HS-5 (cell line): ENCODE data around the gene HDAC1.

Experiments
- DNase-seq: peaks from one replicate; pipeline ENCODE4 v3.0.0-alpha.2; 2012; ENCODE audit warnings: low read depth

The HDAC1 gene

GRCh38 chr1:32330558-32331151 lies 38.8 kb downstream of the HDAC1 start:
- no peak for DNase-seq

- no peak for DNase-seq
Measured at GRCh38 chr1:32331549-32331948, 39.7 kb downstream of the HDAC1 start.

- DNase-seq: no peak
Measured at GRCh38 chr1:32332290-32333079, 40.6 kb downstream of the HDAC1 start.

GRCh38 chr1:32333251-32333963 lies 41.5 kb downstream of the HDAC1 start:
- no peak for DNase-seq

- DNase-seq: no peak
Measured at GRCh38 chr1:32334274-32334861, 42.5 kb downstream of the HDAC1 start.

DNA sequence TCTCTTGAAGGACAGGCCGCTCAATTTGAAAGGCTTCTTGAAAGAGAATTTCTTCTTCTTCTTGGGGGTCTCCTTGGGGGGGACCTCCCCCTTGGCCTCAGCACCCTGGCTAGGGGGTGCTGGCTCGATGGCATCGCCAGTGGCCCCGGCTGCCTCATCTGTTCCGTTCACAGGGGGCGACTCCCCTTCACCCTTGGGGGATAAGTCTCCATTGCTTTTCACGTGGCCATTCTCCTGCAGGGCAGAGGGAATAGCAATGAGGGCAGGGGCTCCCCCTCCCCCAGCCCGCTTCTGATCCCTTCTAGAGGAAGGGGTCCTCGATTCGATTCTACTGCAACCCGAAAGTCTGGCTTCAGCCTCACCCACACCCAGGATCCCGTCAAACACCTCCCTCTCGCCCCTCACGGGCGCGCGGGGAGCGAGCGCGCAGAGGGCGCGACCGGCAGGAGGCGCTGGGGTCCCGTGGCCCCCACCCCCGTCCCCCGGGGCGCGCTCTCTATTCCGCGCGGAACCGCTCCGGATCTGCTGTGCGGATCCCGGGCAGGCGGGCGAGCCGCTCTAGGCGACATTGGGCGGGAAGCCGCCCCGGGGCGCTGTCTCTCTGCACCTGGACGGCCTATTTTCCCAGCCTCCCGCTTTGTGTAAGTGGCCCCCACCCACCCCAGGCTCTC lies 43.1 kb downstream of the HDAC1 start:
- no peak for DNase-seq

- no peak for DNase-seq
Measured at GRCh38 chr1:32335535-32335789, 43.6 kb downstream of the HDAC1 start.

DNA sequence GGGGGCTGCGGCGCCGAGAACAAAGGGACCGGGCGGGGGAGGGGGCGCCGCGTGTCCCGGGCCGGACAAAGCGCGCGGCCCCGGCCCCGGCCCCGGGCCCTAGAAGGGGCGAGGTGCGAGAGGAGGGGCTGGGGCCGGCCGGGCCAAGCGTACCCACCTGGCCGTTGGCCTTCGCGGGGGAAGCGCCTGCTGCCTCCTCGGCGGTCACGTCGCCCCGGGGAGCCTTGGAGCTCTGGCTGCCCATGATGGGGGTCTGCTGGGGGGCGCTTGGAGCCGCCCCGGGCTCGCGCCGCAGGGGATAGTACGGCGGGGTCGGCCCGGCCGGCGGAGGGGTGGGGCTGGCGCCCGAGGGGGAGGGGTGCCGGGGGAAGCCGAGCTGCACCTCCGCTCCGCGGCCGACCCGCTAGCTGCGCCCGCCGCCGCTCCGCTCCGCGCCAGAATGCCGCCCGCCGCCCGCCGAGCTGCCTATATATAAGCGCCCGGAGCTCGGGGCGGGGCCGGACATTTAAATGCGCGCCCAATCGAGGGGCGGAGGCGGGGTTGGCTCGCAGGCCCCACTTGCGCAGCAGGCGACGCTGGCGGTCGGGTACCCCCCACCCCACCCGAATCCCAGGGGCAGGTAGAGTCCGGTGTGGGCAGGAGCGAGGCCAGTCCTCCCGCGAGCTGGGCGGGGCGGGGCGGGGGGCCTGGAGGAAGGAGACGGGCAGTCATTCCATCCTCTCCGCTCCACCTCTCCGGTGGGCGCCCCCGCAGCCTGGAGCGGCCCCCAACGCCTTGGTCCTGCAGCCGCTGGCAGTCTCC lies 44.1 kb downstream of the HDAC1 start, which contains the start of gene MARCKSL1:
Gene MARCKSL1, minus strand, starts transcription at position 444 of the 801 bp plus-strand sequence. Its CDS starts 200 bp downstream, at position 244.
- DNase-seq: no peak

DNA sequence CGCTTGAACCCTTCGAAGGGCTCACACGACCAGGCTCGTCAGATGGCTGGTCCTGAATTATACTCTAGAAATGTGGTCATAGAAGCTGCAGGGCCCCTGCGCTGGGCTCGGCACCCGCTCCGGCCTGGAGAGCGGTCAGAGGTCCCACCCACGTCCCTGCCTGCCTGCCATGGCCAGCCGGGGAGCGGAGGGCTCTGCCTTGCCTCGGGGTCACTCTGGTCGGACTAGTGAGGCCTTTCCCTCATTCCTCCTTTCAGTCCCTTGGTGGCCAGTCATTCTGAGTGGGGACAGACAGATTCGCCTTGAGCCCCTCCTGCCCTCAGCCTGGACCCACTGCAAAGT lies 44.7 kb downstream of the HDAC1 start:
- no peak for DNase-seq

GRCh38 chr1:32336963-32337675 lies 45.2 kb downstream of the HDAC1 start:
- no peak for DNase-seq

- no peak for DNase-seq
Measured at GRCh38 chr1:32337855-32338636, 46.2 kb downstream of the HDAC1 start.

GRCh38 chr1:32338637-32339145 lies 46.8 kb downstream of the HDAC1 start:
- no peak for DNase-seq

- DNase-seq: no peak
Measured at GRCh38 chr1:32339363-32339978, 47.6 kb downstream of the HDAC1 start.

DNA sequence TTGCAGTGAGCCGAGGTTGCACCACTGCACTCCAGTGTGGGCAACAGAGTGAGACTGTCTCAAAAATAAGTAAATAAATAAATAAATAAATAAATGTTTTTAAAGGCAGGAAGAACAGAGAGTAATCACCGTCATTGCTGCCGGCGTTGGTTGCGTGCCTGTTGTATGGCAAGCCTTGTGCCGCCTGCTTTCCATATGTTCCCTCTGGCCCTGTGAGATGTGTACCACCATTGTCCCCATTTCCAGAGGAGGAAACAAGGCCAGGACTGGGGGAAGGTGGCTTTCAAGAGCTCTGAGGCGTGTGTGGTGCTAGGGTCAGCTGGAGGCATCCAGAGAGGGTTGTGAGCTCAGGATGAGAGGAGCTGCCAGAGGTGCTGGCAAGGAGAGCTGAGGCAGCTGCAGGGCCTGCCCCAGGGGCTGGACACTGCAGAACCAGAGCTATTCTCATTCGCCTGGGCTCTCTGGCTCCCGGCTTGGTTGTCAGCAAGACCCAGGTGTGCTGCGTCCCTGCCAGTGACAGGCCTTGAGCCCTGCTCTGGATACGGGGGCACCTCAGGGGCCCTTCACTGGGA lies 49.4 kb downstream of the HDAC1 start:
- no peak for DNase-seq

- DNase-seq: no peak
Measured at GRCh38 chr1:32341971-32342370, 50.1 kb downstream of the HDAC1 start.

- no peak for DNase-seq
Measured at GRCh38 chr1:32342704-32343103, 50.8 kb downstream of the HDAC1 start.

- no peak for DNase-seq
Measured at GRCh38 chr1:32345289-32345827, 53.5 kb downstream of the HDAC1 start.

- no peak for DNase-seq
Measured at GRCh38 chr1:32346532-32347157, 54.8 kb downstream of the HDAC1 start.
